SK-N-SH treated with all-trans-retinoic acid at 6 μM for 48 hours (cell line): ENCODE data around the gene IGLL1.
"Not testable (repeated sequence)": the region's sequence is repeated elsewhere in the genome, so short reads cannot be mapped to it uniquely, and the experiment has no call there.

Source experiments
- ATAC-seq: fragments of 200-7000 bp; cut with Tn5 transposase; 3 replicates; pipeline ENCODE4 v1.9.1; 2020; ENCODE audit warnings: mild to moderate bottlenecking, moderate library complexity
- ARNTL ChIP-seq: fragments of 450-650 bp; formaldehyde crosslinking; IDR thresholded peaks from 2 replicates; pipeline ENCODE4 v1.5.0; 2020; ENCODE audit warnings: low read depth, mild to moderate bottlenecking, moderate library complexity, borderline replicate concordance
- BACH2 ChIP-seq: fragments of 250-450 bp; sonication (Bioruptor Pico); IDR thresholded peaks from 2 replicates; pipeline ENCODE4 v1.9.0; 2021; ENCODE audit warnings: mild to moderate bottlenecking, borderline replicate concordance
- CREB5 ChIP-seq: fragments of 250-450 bp; sonication (Bioruptor Pico); IDR thresholded peaks from 2 replicates; pipeline ENCODE4 v1.5.1; 2020; ENCODE audit warnings: low read depth, mild to moderate bottlenecking, moderate library complexity
- CSRNP3 ChIP-seq: fragments of 250-450 bp; sonication (Bioruptor Pico); IDR thresholded peaks from 2 replicates; pipeline ENCODE4 v1.5.1; 2021; ENCODE audit warnings: mild to moderate bottlenecking, moderate library complexity
- ESRRG ChIP-seq: fragments of 250-450 bp; sonication (Bioruptor Pico); IDR thresholded peaks from 2 replicates; pipeline ENCODE4 v1.6.1; 2021; ENCODE audit warnings: mild to moderate bottlenecking
- ISL1 ChIP-seq: fragments of 250-450 bp; sonication (Bioruptor Pico); IDR thresholded peaks from 2 replicates; pipeline ENCODE4 v2.1.2; 2022; ENCODE audit warnings: mild to moderate bottlenecking, moderate library complexity
- OSR1 ChIP-seq: fragments of 250-450 bp; sonication (Bioruptor Pico); IDR thresholded peaks from 2 replicates; pipeline ENCODE4 v1.8.0; 2022; ENCODE audit warnings: moderate library complexity, mild to moderate bottlenecking, inconsistent platforms
- PPARA ChIP-seq: fragments of 250-450 bp; sonication (Bioruptor Pico); IDR thresholded peaks from 2 replicates; pipeline ENCODE4 v1.5.0; 2020; ENCODE audit warnings: mild to moderate bottlenecking, borderline replicate concordance
- RARB ChIP-seq: fragments of 250-450 bp; sonication (Bioruptor Pico); IDR thresholded peaks from 2 replicates; pipeline ENCODE4 v1.8.0; 2021; ENCODE audit warnings: mild to moderate bottlenecking, moderate library complexity
- SNAI2 ChIP-seq: fragments of 250-450 bp; sonication (Bioruptor Pico); IDR thresholded peaks from 2 replicates; pipeline ENCODE4 v1.5.0; 2020; ENCODE audit warnings: mild to moderate bottlenecking, moderate library complexity
- TSHZ2 ChIP-seq: fragments of 250-450 bp; sonication (Bioruptor Pico); IDR thresholded peaks from 2 replicates; pipeline ENCODE4 v1.5.0; 2020; ENCODE audit warnings: mild to moderate bottlenecking, moderate library complexity
- ZC3H10 ChIP-seq: fragments of 250-450 bp; sonication (Bioruptor Pico); IDR thresholded peaks from 2 replicates; pipeline ENCODE4 v1.5.1; 2021; ENCODE audit warnings: mild to moderate bottlenecking, moderate library complexity
- ZFP3 ChIP-seq: fragments of 250-450 bp; sonication (Bioruptor Pico); IDR thresholded peaks from 2 replicates; pipeline ENCODE4 v1.5.0; 2020; ENCODE audit warnings: mild to moderate bottlenecking, moderate library complexity
- ZFP30 ChIP-seq: fragments of 450-650 bp; formaldehyde crosslinking; IDR thresholded peaks from 2 replicates; pipeline ENCODE4 v1.5.0; 2022; ENCODE audit warnings: mild to moderate bottlenecking, moderate library complexity
- ZNF565 ChIP-seq: fragments of 450-650 bp; formaldehyde crosslinking; conservative IDR thresholded peaks from 2 replicates; pipeline ENCODE4 v1.5.0; 2020; ENCODE audit warnings: low read depth, mild to moderate bottlenecking, moderate library complexity
- ZNF8 ChIP-seq: fragments of 450-650 bp; formaldehyde crosslinking; IDR thresholded peaks from 2 replicates; pipeline ENCODE4 v1.5.0; 2020; ENCODE audit warnings: mild to moderate bottlenecking, moderate library complexity
- TF ChIP-seq, protein P1 (sequence below): fragments of 250-450 bp; sonication (Bioruptor Pico); IDR thresholded peaks from 2 replicates; pipeline ENCODE4 v1.8.0; 2020; ENCODE audit warnings: mild to moderate bottlenecking, moderate library complexity, borderline replicate concordance

The IGLL1 gene

DNA sequence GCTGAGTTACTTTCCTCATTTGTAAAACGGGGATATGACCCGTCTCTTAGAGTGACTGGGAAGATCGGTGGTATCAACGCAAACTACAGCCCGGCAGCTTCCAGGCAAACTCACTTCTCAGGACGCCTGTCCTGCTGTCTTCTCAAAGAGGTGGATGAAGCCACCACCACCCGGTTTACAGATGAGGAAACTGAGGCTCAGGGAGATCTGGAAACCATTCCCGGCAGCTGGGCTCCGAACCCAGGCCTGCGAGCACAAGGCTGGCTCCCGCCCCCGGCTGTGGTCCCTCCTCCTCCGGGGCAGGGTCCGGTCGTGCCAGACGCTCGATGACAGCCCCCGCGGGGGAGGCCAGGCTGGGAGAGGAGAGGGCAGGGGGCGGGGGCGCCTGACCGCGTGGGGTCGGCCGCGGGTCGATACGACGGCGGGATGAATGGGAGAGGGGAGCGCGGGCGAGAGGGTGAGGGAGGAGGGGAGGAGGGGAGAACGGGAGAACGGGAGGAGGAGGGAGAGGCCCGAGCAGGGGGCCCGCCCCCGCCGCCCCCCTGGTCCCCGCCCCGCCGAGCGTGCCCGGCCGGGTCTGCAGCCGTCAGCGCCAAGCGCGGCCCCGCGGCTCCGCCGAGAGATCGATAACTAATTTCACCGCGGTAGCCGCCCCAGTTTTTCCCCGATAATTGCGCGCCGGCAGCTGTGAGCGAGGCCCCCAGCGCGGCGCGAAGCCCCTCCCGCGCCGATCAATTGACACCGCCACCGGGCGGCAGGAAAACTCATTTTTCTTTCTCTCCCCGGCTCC, 14.0 kb downstream of the IGLL1 start (continued):
- TF ChIP-seq, protein P1, sequence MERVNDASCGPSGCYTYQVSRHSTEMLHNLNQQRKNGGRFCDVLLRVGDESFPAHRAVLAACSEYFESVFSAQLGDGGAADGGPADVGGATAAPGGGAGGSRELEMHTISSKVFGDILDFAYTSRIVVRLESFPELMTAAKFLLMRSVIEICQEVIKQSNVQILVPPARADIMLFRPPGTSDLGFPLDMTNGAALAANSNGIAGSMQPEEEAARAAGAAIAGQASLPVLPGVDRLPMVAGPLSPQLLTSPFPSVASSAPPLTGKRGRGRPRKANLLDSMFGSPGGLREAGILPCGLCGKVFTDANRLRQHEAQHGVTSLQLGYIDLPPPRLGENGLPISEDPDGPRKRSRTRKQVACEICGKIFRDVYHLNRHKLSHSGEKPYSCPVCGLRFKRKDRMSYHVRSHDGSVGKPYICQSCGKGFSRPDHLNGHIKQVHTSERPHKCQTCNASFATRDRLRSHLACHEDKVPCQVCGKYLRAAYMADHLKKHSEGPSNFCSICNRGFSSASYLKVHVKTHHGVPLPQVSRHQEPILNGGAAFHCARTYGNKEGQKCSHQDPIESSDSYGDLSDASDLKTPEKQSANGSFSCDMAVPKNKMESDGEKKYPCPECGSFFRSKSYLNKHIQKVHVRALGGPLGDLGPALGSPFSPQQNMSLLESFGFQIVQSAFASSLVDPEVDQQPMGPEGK = no peak

- peak; percentile 71 for ATAC-seq
- TF ChIP-seq ZC3H10 (CRISPR knock-in tag) = no peak
- TF ChIP-seq TSHZ2 = no peak
- no peak for TF ChIP-seq ZNF8 (CRISPR knock-in tag)
- TF ChIP-seq ZFP30 = no peak
- TF ChIP-seq BACH2 = no peak
- no peak for TF ChIP-seq ISL1 (CRISPR knock-in tag)
- no peak for TF ChIP-seq ESRRG
- TF ChIP-seq RARB = no peak
Measured at GRCh38 chr22:23565305-23565914, 14.7 kb downstream of the IGLL1 start.

DNA sequence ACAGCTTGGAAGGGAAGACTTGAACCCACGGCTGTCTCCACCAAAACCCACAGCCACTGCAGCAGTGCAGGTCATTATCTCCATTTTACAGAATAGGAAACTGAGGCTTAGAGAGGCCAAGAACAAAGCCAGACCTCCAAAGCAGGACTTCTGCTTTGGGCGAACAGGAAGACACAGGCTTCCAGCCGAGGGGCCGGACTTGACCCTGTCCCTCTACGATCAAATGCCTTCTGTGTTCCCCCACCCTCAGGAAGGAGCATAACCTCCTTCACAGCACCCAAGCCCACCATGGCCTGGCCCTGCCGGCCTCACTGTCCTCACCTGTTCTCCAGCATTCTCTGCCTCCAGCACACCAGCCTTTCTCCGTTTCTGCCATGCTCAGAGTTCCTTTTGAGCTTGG, 15.8 kb downstream of the IGLL1 start:
- no peak for TF ChIP-seq ZFP3 (CRISPR knock-in tag)
- no peak for TF ChIP-seq PPARA
- no peak for TF ChIP-seq CREB5
- TF ChIP-seq OSR1 = no peak
- TF ChIP-seq CSRNP3 = no peak
- no peak for TF ChIP-seq ESRRG
- no peak for TF ChIP-seq ZNF565 (CRISPR knock-in tag)
- no peak for TF ChIP-seq ZFP30
- TF ChIP-seq ARNTL (CRISPR knock-in tag) = no peak
- TF ChIP-seq ISL1 (CRISPR knock-in tag) = no peak
- no peak for TF ChIP-seq ZC3H10 (CRISPR knock-in tag)
- TF ChIP-seq, protein P1 = no peak
- TF ChIP-seq, all 23 proteins: peak for 0

GRCh38 chr22:23563111-23563510, 17.0 kb downstream of the IGLL1 start:
- ATAC-seq = no peak
- no peak for TF ChIP-seq ZC3H10 (CRISPR knock-in tag)
- no peak for TF ChIP-seq BACH2
- TF ChIP-seq ZNF565 (CRISPR knock-in tag) = no peak
- TF ChIP-seq, all 23 proteins: peak for 0

More for the DNA sequence above, 15.8 kb downstream of the IGLL1 start:
- no peak for ATAC-seq

- TF ChIP-seq RARB = no peak
- TF ChIP-seq SNAI2 (CRISPR knock-in tag) = no peak
- no peak for TF ChIP-seq ESRRG
- TF ChIP-seq, all 23 proteins: peak for 0
- no peak for ATAC-seq
Measured at GRCh38 chr22:23562186-23562585, 17.9 kb downstream of the IGLL1 start.

GRCh38 chr22:23561025-23561510, 19.0 kb downstream of the IGLL1 start:
- ATAC-seq = not testable (repeated sequence)

DNA sequence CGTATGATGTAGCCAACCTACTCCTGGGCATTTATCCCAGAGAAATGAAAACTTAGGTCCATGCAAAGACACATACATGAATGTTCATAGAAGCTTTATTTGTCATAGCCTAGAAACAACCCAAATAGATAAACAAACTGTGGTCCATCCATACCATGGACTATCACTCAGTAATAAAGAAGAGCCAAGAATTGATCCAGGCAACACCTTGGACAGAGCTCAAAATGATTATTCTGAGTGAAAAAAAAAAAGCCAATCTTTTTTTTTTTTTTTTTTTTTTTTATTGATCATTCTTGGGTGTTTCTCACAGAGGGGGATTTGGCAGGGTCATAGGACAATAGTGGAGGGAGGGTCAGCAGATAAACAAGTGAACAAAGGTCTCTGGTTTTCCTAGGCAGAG, 19.9 kb downstream of the IGLL1 start:
- ATAC-seq = not testable (repeated sequence)
